Activated T-cell treated with anti-CD3 and anti-CD28 coated beads, Interleukin-2, amount 50 U/mL, for 4 hours (primary cell): ENCODE measurements around the gene PDIA5. TPM values are rescaled to one million over a fixed set of nuclear protein-coding genes. Genes with fewer than 3 reads are reported as not detected.

ENCODE experiments used
- ATAC-seq, 2 donors: fragments of 200-7000 bp; cut with Tn5 transposase; one replicate each; pipeline ENCODE4 v1.10.0; 2021
- DNase-seq: peaks from one replicate; pipeline ENCODE4 v3.0.0-alpha.2; 2020
- H3K27me3 Mint-ChIP-seq: one replicate; pipeline ENCODE4 v1.8.0; 2021; ENCODE audit warnings: low read depth, mixed read lengths
- H3K36me3 Mint-ChIP-seq: one replicate; pipeline ENCODE4 v1.8.0; 2022; ENCODE audit warnings: mixed read lengths; ENCODE audit not compliant: insufficient read depth
- H3K4me1 Mint-ChIP-seq: one replicate; pipeline ENCODE4 v1.8.0; 2021; ENCODE audit warnings: low read depth, mixed read lengths
- H3K4me3 Mint-ChIP-seq: one replicate; pipeline ENCODE4 v1.8.0; 2021; ENCODE audit warnings: mild to moderate bottlenecking, moderate library complexity, mixed read lengths
- H3K9me3 Mint-ChIP-seq: one replicate; pipeline ENCODE4 v1.8.0; 2021; ENCODE audit warnings: mixed read lengths
- total RNA-seq, 3 donors: library from RNA; stranded (reverse); gene quantifications; one replicate each; pipeline ENCODE4 v1.2.1, GENCODE V29; 2021

The PDIA5 gene
- total RNA-seq, 3 donors from 2014 or later, result 29.6 to 35.3 (median 33.1) TPM

DNA sequence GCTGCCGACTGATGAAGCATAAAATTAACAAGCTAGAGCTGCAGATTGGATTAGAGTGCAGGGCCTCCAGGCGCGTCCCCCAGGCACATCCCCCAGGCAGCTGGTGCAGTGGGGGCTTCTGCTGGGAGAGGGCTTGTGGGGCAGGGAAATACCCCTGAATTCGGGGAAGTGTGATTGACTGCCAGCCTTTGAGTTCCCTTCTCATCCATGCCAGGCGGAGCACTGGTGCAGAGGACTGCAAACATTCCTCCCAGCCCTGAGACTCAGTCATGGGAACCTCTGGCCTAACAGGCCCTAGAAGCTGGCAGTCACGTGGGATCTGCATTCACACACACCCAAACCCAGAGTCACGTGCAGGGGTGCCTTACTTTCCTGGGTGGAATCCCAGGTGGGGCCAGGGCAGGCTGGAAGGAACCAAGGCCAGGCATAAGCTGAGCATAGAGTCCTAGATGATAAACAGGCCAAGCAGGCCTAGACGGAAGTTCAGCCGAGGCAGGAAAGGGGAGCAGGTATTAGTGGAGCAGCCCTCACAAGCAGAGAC is 88.7 kb downstream of the PDIA5 start:
- Mint-ChIP-seq H3K27me3 (no peaks in the 10 kb centered on the region), H3K9me3 (no peaks in the 10 kb centered on the region), H3K4me1 (no peaks in the 10 kb centered on the region), H3K4me3 (no peak overlapping the region), H3K36me3 (peaks cover 34% of the 10 kb centered on the region)
- DNase-seq, result no peak
- ATAC-seq, result no peak

DNA sequence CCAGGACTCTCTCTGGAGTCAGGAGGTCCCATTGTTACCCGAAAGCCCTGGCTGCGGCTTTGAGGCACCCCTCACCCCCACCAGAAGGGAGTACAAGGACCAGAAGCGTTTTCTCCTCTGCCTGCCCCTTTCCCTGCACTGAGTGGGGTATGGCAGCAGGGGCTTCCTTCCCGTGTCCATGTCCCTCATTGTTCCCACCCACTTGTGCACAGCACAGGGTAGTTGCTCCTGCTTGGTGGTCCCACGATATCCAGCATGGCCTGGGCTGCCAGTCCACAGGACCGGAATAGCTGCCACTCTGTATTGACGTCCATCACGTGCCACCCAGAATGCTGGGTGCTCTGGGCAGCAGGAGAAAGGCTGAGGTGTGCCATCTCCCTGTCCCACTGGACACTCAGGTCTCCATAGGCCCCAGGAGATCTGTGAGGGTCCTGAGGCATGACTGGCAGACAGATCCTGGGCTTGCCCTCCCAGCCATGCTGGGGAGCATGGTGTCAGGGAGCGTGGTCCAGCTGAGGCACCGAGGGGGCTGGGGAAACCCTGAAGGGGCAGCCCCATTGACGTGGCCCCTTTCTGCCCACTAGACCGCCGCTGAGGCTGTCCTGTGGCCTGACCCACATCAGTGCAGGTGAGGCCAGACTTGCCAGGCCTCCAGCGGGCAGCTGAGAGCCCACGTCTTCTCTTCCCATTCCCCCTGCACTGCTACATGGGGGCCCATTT is 89.6 kb downstream of the PDIA5 start:
- no peak overlapping the region for H3K4me3 Mint-ChIP-seq
- no peaks in the 10 kb centered on the region for H3K4me1 Mint-ChIP-seq
- peaks cover 37% of the 10 kb centered on the region for H3K36me3 Mint-ChIP-seq
- H3K27me3 Mint-ChIP-seq, result no peaks in the 10 kb centered on the region
- no peaks in the 10 kb centered on the region for H3K9me3 Mint-ChIP-seq
- ATAC-seq, result no peak
- DNase-seq, result no peak

DNA sequence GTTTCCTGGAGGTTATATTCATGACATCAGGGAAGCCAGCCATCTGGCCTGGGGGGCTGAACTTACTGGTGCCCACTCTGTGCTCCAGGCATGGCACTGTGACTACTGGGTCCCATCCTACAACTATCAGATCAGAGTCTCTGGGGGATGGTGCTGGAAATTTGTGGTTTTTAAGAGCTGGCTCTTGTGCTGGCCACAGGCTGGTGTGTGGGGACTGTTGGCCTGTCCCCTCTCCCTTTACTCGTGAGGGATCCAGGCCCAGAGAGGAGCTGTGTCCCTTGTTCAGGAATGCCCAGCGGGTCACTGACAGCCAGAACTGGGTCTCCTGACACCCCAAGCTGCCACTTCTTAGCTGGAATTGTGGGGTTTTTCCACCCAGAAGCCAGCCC is 90.4 kb downstream of the PDIA5 start:
- Mint-ChIP-seq H3K27me3 (no peaks in the 10 kb centered on the region), H3K36me3 (peaks cover 35% of the 10 kb centered on the region), H3K9me3 (no peaks in the 10 kb centered on the region), H3K4me3 (no peak overlapping the region), H3K4me1 (no peaks in the 10 kb centered on the region)
- ATAC-seq, result no peak
- no peak for DNase-seq

DNA sequence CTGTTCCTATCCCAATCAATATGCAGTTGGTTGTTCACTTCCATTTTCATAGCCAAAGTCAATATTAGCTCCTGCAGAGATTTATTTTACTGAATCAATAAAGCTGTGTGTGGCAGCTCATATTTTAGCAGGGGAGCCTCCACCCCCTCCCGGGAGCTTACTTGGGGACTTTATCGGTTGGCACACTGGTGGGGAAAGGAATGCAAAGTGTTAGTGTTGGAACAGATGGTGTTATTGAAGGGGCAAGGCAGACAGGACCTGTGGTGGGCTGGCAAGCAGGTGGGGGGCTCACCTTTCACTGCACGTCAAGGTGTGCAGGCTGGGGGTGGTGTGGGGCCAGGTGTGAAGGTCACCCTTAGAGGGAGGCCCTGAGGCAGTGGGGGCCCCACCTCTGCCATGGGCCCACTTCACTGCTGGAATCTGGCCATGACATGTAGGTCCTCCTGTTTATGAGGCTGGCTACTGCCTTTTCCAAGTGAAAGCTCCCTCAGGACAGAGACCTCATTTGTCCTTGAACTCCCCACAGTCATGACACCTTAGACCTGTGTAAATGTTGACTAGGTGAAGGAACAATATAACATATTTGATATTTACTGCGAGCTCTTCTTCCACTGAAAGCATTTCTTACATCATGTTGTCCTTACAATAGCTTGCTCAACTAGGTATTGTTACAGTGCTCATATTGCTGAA is 90.9 kb downstream of the PDIA5 start:
- Mint-ChIP-seq H3K4me1 (no peaks in the 10 kb centered on the region), H3K4me3 (no peak overlapping the region), H3K9me3 (no peaks in the 10 kb centered on the region), H3K27me3 (no peaks in the 10 kb centered on the region), H3K36me3 (peaks cover 33% of the 10 kb centered on the region)
- ATAC-seq (no peak), DNase-seq (no peak)

DNA sequence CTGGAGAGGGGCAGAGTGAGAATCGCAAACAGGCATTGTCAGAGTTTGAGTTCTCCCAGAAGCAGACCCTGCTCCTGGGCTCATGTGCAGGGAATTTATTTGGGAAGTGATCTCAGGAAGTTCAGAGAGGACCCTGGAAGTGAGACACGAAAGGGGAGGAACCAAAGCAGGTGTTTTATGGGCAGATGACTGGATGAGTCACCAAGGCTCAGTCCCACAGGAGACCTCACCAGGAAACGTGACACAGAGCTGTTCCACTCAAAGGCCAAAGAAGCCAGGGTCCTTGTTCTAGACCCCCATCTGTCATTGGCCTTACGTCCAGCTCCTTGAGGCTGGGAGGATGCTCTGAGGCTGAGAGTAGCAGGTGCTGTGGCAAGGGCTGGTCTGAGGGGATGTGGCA is 91.5 kb downstream of the PDIA5 start:
- H3K4me1 Mint-ChIP-seq, result no peaks in the 10 kb centered on the region
- H3K36me3 Mint-ChIP-seq, result peaks cover 34% of the 10 kb centered on the region
- H3K9me3 Mint-ChIP-seq, result no peaks in the 10 kb centered on the region
- H3K4me3 Mint-ChIP-seq, result no peak overlapping the region
- DNase-seq (no peak), ATAC-seq (no peak)
- no peaks in the 10 kb centered on the region for H3K27me3 Mint-ChIP-seq

DNA sequence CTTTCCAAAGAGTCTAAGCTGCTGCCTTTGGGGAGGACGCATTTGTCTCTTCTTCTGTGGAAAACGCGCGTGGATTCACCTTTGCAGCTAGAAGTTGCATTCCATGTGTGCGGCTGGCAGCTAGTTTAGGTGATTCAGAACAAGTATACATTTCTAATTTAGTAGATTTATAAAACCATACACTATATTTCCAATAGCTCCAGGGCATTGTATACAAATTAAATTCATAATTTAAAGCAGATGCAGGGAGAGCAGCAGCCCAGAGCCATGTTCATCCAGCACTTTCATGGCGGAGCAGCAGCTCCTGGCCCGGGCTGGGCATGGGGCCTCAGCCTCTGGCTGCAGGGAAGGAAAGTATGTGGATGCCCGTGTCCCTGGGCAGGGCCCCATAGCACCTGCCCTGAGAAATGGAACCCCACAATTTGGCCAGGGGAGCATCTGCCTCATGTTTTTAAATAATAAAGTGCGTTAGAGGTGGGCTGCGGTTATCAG is 92.1 kb downstream of the PDIA5 start:
- Mint-ChIP-seq H3K4me3 (no peak overlapping the region), H3K36me3 (peaks cover 35% of the 10 kb centered on the region), H3K9me3 (no peaks in the 10 kb centered on the region), H3K4me1 (no peaks in the 10 kb centered on the region), H3K27me3 (no peaks in the 10 kb centered on the region)
- ATAC-seq, result no peak
- no peak for DNase-seq

DNA sequence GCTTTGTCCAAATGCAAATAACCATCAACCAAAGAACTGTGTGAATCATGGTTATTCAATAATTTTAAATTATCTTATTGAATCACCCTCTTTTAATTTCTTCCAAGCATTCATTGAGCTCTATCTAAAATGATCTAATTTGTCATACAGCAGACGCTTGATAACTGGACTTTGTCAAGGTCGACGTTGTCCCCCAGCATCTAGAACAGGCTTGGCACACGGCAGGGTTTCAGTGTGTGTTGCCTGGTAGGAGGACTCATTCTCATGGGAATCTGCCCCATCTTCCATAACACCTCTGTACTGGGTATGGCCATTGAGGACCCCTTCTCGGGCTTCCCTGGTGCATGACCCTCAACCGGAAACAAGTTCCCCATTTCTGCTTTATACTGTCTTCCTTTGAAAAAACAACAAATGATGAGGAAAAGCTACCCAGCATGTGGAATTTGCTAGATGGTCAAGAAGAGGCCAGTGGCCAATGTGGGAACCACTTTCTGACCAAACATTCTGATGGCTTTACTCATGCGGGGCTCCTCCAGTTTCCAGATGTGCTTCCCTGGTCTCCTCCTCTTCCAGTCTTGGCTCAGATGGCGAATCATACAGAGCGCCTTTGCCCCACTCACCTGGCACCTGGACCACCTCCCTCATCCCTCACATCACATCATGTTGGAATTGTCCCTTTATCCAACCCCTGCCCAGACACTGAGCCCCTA is 93.3 kb downstream of the PDIA5 start:
- Mint-ChIP-seq H3K36me3 (peaks cover 41% of the 10 kb centered on the region), H3K4me3 (no peak overlapping the region), H3K4me1 (no peaks in the 10 kb centered on the region), H3K9me3 (peaks cover 3% of the 10 kb centered on the region), H3K27me3 (no peaks in the 10 kb centered on the region)
- ATAC-seq, result no peak
- DNase-seq, result no peak

DNA sequence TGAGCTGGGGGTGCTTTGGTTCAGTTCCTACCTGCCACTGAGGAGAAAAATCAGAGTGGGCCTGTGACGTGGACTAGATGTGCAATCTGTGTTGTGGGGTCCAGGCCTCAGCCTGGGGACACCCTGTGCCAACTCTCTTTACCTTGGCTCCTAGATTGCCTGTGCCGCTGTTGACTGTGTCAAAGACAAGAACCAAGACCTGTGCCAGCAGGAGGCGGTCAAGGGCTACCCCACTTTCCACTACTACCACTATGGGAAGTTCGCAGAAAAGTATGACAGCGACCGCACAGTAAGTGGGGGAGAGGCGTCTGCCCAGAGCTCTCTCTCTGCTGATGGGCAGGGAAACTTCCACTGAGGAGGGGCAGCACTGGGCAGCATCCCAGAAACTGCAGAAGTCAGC is 94.3 kb downstream of the PDIA5 start:
- peaks cover 47% of the 10 kb centered on the region for H3K36me3 Mint-ChIP-seq
- no peaks in the 10 kb centered on the region for H3K4me1 Mint-ChIP-seq

DNA sequence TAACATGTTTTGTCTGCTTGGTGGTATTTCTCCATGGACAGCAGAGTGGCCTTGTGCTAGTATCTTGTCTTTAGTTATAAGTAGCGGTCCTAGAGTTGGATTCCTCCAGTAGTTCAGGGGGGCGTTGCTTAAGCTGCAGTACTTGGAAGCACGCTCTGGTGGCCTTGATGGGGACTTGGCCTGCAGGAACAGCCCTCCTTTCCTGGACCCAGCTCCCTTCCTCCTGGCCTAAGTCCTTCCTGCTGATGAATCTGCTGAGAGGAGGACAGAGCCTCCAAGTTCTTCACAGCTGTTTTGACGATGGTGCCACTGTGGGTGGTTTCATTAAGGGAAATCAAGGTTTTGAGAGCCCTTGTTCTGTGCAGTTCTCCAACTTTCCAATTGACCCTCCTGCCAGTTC is 96.3 kb downstream of the PDIA5 start:
- peaks cover 8% of the 10 kb centered on the region for H3K9me3 Mint-ChIP-seq
- no peak overlapping the region for H3K4me3 Mint-ChIP-seq
- H3K4me1 Mint-ChIP-seq, result no peaks in the 10 kb centered on the region
- H3K27me3 Mint-ChIP-seq, result no peaks in the 10 kb centered on the region
- DNase-seq, result no peak
- no peak for ATAC-seq
- peaks cover 50% of the 10 kb centered on the region for H3K36me3 Mint-ChIP-seq

More for the DNA sequence above, 94.3 kb downstream of the PDIA5 start:
- Mint-ChIP-seq H3K4me3 (no peak overlapping the region), H3K9me3 (peaks cover 4% of the 10 kb centered on the region), H3K27me3 (no peaks in the 10 kb centered on the region)
- ATAC-seq, result no peak
- DNase-seq, result no peak

DNA sequence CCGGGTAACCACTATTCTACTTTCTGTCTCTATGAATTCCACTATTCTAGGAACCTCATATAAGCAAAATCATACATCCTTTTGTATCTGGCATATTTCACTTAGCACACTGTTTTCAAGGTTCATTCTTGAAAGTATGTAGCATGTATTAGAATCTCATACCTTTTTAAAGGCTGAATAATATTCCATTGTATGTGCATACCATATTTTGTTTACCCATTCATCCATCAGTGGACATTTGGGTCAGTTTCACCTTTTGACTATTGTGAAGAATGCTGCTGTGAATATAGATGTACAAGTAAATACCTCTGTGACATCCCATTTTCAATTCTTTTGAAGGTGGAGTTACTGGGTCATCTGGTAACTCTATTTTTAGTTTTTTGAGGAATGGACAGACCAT is 98.3 kb downstream of the PDIA5 start:
- Mint-ChIP-seq H3K27me3 (no peaks in the 10 kb centered on the region), H3K4me1 (no peaks in the 10 kb centered on the region), H3K9me3 (peaks cover 8% of the 10 kb centered on the region), H3K36me3 (peaks cover 43% of the 10 kb centered on the region), H3K4me3 (no peak overlapping the region)
- DNase-seq, result no peak
- ATAC-seq, result no peak

DNA sequence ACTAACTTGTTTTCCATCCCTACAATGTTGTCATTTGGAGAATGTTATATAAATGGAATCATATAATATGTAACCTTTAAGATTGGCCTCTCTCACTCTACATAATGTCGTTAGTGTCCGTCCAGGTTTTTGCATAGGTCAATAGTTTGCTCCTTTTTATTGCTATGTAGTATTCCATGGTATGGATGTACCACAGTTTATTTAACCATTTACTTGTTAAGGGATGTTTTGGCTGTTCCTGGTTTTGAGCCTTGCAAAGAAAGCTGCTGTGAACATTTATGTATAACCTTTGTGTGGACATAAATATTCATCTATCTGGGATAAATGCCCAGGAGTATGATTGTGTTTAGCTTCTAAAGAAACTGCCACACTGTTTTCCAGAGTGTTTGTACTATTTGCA is 100.9 kb downstream of the PDIA5 start:
- Mint-ChIP-seq H3K9me3 (peaks cover 8% of the 10 kb centered on the region), H3K27me3 (no peaks in the 10 kb centered on the region), H3K36me3 (peaks cover 31% of the 10 kb centered on the region), H3K4me3 (no peak overlapping the region), H3K4me1 (no peaks in the 10 kb centered on the region)
- ATAC-seq, result no peak
- no peak for DNase-seq

DNA sequence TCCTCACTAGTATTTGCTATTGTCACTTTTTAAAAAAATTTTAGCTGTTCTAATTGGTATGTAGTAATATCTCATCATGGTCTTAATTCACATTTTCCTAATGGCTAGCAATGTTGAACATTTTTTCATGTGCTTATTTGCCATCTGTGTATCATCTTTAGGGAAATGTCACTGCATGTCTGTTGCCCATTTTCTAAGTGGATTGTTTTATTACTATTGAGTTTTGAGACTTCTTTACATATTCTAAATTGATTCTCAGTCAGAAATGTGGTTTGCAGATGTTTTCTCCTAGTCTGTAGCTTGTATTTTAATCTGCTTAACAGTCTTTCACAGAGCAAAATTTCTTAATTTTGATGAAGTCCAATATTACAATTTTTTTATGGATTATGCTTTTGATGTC is 101.3 kb downstream of the PDIA5 start:
- Mint-ChIP-seq H3K4me1 (no peaks in the 10 kb centered on the region), H3K4me3 (no peak overlapping the region), H3K9me3 (peaks cover 8% of the 10 kb centered on the region), H3K36me3 (peaks cover 27% of the 10 kb centered on the region), H3K27me3 (no peaks in the 10 kb centered on the region)
- DNase-seq (no peak), ATAC-seq (no peak)

DNA sequence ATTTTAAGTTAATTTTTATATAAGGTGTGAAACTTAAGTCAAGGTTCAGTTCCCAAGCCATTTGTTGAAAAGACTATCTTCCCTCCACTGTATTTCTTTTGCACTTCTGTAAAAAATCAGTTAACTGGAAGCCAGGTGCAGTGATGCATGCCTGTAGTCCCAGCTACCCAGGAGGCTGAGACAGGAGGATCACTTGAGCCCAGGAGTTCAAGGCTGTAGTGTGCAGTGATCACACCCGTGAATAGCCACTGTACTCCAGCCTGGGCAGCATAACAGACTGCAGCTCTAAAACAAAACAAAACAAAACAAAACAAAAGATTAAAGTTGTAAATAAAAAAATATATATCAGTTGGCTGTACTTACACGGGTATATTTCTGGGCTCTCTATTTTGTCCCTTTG is 101.8 kb downstream of the PDIA5 start:
- no peak overlapping the region for H3K4me3 Mint-ChIP-seq

DNA sequence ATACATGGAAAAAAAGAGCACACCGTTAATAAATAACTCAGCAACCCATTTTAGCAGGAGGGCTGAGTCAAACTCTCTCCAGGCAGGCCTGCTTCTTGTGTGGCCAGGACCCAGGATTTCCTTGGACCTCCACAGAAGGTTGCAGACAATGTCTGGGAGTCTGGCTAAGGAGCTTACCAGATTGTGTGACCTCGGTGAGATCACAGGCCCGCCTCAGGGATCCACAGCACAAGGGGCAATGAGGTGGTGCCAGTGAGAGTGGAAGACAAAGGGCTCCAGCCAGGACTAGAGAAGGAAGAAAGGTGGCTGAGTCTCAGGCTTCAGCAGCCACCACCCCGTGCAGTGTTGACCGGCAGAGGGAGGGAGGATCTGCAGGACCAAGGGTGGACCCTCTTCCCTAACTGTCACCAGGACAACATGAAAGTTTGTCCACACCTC is 102.7 kb downstream of the PDIA5 start:
- no peak for ATAC-seq
- H3K36me3 Mint-ChIP-seq, result peaks cover 23% of the 10 kb centered on the region
- no peaks in the 10 kb centered on the region for H3K27me3 Mint-ChIP-seq
- DNase-seq, result no peak
- H3K9me3 Mint-ChIP-seq, result peaks cover 8% of the 10 kb centered on the region
- H3K4me3 Mint-ChIP-seq, result no peak overlapping the region
- H3K4me1 Mint-ChIP-seq, result no peaks in the 10 kb centered on the region

More for the DNA sequence above, 101.8 kb downstream of the PDIA5 start:
- no peak for DNase-seq
- Mint-ChIP-seq H3K27me3 (no peaks in the 10 kb centered on the region), H3K36me3 (peaks cover 29% of the 10 kb centered on the region), H3K9me3 (peaks cover 8% of the 10 kb centered on the region), H3K4me1 (no peaks in the 10 kb centered on the region)
- ATAC-seq, result no peak
